AG10803 (cell line): ENCODE results near the gene ARHGEF2.
"Not testable (repeated sequence)": the region's sequence is repeated elsewhere in the genome, so short reads cannot be mapped to it uniquely, and the experiment has no call there.

Experiments used
- DNase-seq: peaks from one replicate; pipeline ENCODE4 v3.0.0; 2010; ENCODE audit warnings: low read depth
- H3K4me3 ChIP-seq: 2 replicates; pipeline ENCODE4 v1.5.1; 2011; ENCODE audit warnings: mild to moderate bottlenecking, low read length, control low read depth
- TF ChIP-seq, protein P1 (sequence below): conservative IDR thresholded peaks from 2 replicates; pipeline ENCODE4 v1.5.1; 2011; ENCODE audit warnings: mild to moderate bottlenecking, low read length, control low read depth, inconsistent platforms

The ARHGEF2 gene

DNA sequence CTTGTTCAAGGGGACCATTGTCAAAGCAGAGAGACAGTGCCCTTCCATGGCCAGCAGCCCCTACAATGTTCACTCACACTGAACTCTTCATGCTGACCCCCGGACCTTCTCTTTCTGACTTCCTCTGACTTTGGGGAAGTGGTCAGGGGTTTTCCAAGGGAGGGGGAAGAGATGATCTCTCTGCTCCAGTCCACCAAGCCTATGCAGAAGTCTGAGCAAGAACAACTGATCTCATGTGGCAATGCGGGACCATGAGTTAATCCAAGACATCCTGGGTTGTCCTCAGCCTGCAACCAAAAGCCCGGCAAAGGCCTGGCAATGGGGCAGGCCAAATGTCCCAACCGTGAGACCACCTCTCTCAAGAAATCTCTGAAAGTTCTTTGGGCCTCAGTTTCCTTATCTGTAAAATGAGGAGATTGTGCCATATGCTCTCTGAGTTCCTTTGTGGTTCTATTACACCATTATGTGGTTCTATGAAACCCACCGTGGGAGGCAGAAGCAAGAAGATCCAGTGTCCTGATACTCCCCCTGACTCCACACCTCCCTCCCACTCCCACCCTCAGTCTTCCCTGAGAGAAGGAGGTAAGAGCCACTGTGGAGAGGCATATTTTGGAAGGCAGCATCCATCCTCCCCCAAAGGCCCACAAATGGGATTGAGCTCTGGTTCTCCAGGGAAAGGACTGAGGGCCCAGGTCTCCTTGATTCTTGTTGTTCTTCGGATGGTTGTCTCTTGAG is 11.8 kb upstream of the ARHGEF2 start:
- TF ChIP-seq, protein P1, sequence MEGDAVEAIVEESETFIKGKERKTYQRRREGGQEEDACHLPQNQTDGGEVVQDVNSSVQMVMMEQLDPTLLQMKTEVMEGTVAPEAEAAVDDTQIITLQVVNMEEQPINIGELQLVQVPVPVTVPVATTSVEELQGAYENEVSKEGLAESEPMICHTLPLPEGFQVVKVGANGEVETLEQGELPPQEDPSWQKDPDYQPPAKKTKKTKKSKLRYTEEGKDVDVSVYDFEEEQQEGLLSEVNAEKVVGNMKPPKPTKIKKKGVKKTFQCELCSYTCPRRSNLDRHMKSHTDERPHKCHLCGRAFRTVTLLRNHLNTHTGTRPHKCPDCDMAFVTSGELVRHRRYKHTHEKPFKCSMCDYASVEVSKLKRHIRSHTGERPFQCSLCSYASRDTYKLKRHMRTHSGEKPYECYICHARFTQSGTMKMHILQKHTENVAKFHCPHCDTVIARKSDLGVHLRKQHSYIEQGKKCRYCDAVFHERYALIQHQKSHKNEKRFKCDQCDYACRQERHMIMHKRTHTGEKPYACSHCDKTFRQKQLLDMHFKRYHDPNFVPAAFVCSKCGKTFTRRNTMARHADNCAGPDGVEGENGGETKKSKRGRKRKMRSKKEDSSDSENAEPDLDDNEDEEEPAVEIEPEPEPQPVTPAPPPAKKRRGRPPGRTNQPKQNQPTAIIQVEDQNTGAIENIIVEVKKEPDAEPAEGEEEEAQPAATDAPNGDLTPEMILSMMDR = no peak
- H3K4me3 ChIP-seq = no peak overlapping the region
- DNase-seq = no peak

DNA sequence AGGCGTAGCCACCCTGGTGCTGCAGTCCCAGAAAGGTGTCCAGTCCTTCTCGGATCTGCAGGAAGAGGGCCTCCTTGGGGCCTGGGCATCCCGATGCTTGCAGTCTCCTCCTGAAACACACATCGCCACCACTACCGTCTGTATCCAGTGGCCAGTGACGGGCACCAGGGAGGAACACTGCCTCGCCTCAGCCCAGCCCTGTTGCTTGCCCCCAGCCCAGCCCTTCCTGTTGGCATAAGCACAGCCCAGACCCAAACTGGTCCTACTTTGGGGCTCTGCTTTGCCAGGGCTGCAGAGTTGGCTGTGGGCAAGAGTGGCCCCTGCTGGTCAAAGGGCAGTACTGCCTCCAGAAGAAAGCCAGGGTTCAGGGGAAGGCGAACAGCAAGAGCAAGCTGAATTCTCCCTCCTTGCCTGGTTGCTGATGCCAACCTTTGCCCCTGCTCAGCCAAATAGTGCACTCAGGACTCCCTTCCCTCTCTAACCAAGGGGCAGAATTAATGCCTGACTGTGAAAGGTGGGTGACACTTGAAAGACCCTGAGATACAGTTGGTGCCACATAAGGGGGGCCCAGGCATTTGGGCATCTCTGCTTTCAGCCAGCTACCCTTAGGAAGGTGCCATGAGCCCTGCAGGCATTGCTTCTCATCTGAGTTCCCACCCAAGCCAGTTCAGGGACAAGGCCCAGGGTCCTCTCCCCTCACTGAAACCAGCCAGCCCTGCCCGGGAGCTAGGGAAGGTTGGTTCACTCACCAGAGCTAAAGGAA is 11.1 kb upstream of the ARHGEF2 start:
- DNase-seq = peak; percentile 70
- peak overlapping the region; percentile 61 for H3K4me3 ChIP-seq
- TF ChIP-seq, protein P1 = peak; percentile 98

DNA sequence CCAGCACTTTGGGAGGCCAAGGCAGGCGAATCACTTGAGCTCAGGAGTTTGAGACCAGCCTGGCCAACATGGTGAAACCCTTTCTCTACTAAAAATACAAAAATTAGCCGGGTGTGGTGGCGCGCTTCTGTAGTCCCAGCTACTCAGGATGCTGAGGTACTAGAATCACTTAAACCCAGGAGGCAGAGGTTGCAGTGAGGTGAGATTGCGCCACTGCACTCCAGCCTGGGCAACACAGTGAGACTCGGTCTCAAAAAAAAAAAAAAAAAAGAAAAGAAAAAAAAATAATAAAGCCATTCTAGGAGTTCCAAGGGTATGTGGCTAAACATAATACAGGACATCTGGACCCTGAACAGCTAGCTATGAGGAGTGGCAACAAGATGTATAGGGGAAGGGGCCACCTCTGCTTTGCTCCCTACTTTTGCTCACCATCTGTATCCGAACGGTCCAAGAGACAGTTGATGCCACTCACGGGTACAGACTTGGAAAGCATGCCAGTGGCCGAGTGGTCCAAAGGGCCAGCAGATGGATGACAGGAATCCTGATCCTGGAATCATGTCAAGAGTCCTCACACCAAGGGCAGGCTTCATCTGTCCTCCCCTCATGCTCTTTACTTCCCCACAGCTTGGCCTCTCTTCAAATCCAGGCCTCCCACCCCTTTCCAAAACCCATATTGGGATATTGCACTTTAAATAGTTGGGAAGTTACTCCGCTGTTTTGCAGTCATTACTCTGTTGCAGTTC is 6.7 kb upstream of the ARHGEF2 start:
- DNase-seq, H3K4me3 ChIP-seq: not testable (repeated sequence)

DNA sequence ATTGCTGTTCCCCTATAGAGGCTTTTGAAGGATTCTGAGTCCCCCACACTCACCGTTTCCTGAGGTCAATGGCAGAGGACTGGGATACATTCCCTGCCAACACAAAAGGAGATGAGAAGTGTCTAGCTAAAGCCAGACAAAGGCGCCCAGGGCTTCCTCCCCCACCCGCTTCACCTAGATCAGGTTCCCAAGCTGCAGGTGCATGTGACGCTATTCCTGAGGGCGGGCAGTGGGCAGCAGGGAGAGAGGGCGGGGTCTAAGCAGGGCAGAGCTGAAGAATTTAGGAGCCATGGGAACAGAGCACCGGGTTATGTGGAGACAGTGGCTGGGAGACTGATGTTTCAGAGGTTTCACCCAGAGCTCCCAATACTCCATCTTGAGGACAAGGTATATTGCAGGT is 6.0 kb upstream of the ARHGEF2 start:
- H3K4me3 ChIP-seq = no peak overlapping the region
- TF ChIP-seq, protein P1 = no peak
- no peak for DNase-seq

DNA sequence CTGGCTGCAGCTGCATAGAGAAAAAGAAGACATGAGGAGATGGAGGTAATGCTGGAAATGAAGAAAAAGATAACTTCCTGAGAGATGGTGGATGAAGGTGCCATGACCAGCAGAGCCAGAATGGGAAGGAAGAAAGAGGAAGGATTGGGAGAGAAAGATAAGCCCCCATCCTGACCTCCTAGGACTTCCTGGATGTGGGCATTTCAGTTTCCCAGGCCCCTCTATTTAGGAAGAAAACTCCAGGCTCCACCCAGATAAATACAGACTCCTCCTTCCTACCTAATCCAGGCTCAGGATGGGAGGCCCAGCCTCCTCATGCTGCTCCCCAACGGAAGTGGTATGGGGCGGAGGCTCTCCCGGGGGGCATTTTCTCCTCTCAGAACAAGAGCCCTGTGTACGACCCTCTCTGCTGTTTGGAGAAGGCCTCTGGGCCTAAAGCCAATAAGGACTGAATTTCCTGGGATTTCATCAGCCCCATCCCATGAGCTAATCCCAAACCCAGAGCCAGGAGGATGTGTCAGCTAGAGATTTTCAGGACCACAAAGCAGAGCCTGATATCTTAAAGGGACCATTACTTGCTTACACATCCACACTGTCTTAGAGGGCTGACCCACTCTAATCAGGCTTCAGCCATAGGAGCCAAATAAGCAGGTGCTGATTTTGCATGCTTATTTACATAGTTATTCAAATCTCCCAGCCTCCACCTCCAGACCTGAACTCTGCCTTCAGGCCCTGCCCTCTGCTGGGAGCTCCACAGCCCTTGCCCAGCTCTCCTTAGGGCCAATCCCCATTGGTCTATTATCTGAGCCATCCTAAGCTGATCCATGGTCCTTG is 5.1 kb upstream of the ARHGEF2 start:
- TF ChIP-seq, protein P1 = peak; percentile 33
- H3K4me3 ChIP-seq = peak overlapping the region; percentile 92
- peak; percentile 100 for DNase-seq

DNA sequence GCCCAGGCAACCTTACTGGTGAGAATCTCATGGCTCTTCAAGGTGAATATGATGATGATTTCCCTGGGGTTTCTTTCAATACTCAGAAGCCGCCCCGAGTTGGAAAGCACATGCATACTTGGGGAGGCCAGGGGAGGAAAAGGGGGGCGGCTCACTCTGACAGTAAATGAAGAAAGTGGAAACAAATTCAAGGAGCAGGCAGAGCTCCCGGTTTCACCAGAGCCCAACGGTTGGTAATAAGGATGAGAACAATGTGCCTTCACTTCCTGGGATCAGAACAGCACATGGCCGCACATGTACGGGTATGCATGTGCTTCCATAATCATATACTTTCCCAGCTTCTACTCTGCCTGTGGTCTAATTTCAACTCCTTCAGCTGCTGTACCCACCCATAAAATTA is 3.8 kb upstream of the ARHGEF2 start:
- peak overlapping the region; percentile 92 for H3K4me3 ChIP-seq
- TF ChIP-seq, protein P1 = no peak
- DNase-seq = no peak
